ENCODE measurements around the gene ST8SIA2.

DNA sequence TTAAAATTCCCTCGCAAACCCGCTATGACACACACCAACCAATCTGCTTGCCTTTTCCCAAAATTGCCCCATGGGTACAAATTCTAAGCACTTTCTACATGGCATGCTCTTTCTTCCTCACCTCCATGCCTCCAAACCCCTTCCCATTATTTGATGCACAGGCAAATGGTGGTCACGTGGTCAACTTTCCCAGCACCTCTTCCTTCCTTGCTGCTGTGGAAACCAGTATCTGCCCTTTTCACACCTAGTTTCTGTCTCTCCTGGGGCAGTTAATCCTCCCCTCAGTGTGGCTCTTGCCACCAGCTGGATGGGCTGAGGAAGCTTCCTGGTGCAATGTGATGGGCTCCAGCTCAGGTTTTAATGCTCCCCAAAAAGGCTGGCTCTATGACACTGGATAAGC, 38.4 kb upstream of the ST8SIA2 start:
- TF ChIP-seq, protein P1, sequence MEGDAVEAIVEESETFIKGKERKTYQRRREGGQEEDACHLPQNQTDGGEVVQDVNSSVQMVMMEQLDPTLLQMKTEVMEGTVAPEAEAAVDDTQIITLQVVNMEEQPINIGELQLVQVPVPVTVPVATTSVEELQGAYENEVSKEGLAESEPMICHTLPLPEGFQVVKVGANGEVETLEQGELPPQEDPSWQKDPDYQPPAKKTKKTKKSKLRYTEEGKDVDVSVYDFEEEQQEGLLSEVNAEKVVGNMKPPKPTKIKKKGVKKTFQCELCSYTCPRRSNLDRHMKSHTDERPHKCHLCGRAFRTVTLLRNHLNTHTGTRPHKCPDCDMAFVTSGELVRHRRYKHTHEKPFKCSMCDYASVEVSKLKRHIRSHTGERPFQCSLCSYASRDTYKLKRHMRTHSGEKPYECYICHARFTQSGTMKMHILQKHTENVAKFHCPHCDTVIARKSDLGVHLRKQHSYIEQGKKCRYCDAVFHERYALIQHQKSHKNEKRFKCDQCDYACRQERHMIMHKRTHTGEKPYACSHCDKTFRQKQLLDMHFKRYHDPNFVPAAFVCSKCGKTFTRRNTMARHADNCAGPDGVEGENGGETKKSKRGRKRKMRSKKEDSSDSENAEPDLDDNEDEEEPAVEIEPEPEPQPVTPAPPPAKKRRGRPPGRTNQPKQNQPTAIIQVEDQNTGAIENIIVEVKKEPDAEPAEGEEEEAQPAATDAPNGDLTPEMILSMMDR (IDR thresholded peaks at IDR 0.05) = no peak
- TF ChIP-seq POLR2A (IDR thresholded peaks at IDR 0.05) = no peak
